Measurements from ENCODE around the gene GJA4.

DNA sequence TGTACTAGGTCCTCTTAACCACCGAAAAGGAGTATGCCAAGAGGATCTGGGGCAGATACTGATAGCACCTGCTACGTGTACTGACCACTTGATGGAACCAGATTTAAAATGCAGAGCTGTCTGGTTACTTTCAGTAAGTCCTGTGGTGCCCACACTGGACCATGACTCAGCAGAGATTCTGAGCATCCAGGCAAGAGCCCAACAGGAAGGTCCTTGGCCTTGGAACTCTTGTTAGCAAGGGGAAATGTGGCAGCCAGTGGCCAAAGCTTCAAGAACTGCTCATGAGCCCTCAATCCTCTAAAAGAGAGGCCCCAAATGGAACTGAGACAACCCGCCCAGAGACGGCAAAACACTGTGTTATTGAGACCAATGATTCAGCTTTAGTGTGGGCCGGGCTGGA lies 42.2 kb upstream of the GJA4 start:
- TF ChIP-seq, protein P1, sequence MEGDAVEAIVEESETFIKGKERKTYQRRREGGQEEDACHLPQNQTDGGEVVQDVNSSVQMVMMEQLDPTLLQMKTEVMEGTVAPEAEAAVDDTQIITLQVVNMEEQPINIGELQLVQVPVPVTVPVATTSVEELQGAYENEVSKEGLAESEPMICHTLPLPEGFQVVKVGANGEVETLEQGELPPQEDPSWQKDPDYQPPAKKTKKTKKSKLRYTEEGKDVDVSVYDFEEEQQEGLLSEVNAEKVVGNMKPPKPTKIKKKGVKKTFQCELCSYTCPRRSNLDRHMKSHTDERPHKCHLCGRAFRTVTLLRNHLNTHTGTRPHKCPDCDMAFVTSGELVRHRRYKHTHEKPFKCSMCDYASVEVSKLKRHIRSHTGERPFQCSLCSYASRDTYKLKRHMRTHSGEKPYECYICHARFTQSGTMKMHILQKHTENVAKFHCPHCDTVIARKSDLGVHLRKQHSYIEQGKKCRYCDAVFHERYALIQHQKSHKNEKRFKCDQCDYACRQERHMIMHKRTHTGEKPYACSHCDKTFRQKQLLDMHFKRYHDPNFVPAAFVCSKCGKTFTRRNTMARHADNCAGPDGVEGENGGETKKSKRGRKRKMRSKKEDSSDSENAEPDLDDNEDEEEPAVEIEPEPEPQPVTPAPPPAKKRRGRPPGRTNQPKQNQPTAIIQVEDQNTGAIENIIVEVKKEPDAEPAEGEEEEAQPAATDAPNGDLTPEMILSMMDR (IDR thresholded peaks at IDR 0.05; ENCODE audit: low read depth, low read length): no peak
- TF ChIP-seq POLR2A (IDR thresholded peaks at IDR 0.05; ENCODE audit: extremely low read depth, insufficient read length) (no peak), MYC (IDR thresholded peaks at IDR 0.05; ENCODE audit: low read depth, low read length) (no peak)
- TF ChIP-seq, protein P2, sequence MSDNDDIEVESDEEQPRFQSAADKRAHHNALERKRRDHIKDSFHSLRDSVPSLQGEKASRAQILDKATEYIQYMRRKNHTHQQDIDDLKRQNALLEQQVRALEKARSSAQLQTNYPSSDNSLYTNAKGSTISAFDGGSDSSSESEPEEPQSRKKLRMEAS (IDR thresholded peaks at IDR 0.05; ENCODE audit: low read depth, low read length): no peak

Data from NB4 (cell line).